Activated T-helper 1 cell treated with anti-CD3 and anti-CD28 coated beads, Interleukin-2, amount 50 U/mL, for 16 hours (primary cell): Measurements from ENCODE around the gene CEP112.

Experiments
- DNase-seq, 2 donors: peaks; one replicate each; pipeline ENCODE4 v3.0.0-alpha.2; 2020; ENCODE audit warnings: low read depth in 1 of 2, low spot score in 1 of 2

The CEP112 gene

GRCh38 chr17:65893692-65894279, 298.1 kb downstream of the CEP112 start:
- no peak for DNase-seq

- no peak for DNase-seq
Observed at GRCh38 chr17:65892912-65893377, 299.0 kb downstream of the CEP112 start.

GRCh38 chr17:65891231-65891735, 300.6 kb downstream of the CEP112 start:
- DNase-seq = no peak

- DNase-seq = no peak
Observed at GRCh38 chr17:65888649-65889048, 303.3 kb downstream of the CEP112 start.

GRCh38 chr17:65886315-65887245, 305.4 kb downstream of the CEP112 start:
- DNase-seq = no peak

- no peak for DNase-seq
Observed at GRCh38 chr17:65885541-65886312, 306.2 kb downstream of the CEP112 start.

GRCh38 chr17:65876985-65877384, 314.9 kb downstream of the CEP112 start:
- DNase-seq = no peak

- DNase-seq = no peak
Observed at GRCh38 chr17:65868881-65869280, 323.1 kb downstream of the CEP112 start.

GRCh38 chr17:65867014-65867413, 324.9 kb downstream of the CEP112 start:
- DNase-seq = no peak

GRCh38 chr17:65865715-65866425, 326.1 kb downstream of the CEP112 start:
- no peak for DNase-seq

- DNase-seq = no peak
Observed at GRCh38 chr17:65864394-65864793, 327.5 kb downstream of the CEP112 start.

GRCh38 chr17:65857718-65858117, 334.2 kb downstream of the CEP112 start:
- no peak for DNase-seq

GRCh38 chr17:65856865-65857264, 335.1 kb downstream of the CEP112 start:
- no peak for DNase-seq

GRCh38 chr17:65855675-65856074, 336.3 kb downstream of the CEP112 start:
- DNase-seq = no peak

- no peak for DNase-seq
Observed at GRCh38 chr17:65855245-65855644, 336.7 kb downstream of the CEP112 start.

- DNase-seq = no peak
Observed at GRCh38 chr17:65853816-65854215, 338.1 kb downstream of the CEP112 start.

- no peak for DNase-seq
Observed at GRCh38 chr17:65852911-65853310, 339.0 kb downstream of the CEP112 start.

- DNase-seq = no peak
Observed at GRCh38 chr17:65851965-65852736, 339.8 kb downstream of the CEP112 start.

GRCh38 chr17:65850486-65850885, 341.4 kb downstream of the CEP112 start:
- no peak for DNase-seq

- DNase-seq = no peak
Observed at GRCh38 chr17:65848751-65849150, 343.2 kb downstream of the CEP112 start.
